Activated B cell treated with CpG ODN at 0.5 μM for 24 hours (primary cell): Measurements from ENCODE around the gene MSX1. TPM values are rescaled to one million over a fixed set of nuclear protein-coding genes. Genes with fewer than 3 reads are reported as not detected.

Source experiments
- ATAC-seq: fragments of 200-7000 bp; cut with Tn5 transposase; one replicate; pipeline ENCODE4 v1.10.0; 2021; ENCODE audit warnings: low read depth, mild to moderate bottlenecking, moderate library complexity
- CTCF ChIA-PET: fragments of 350-600 bp; sonication (Branson Sonifier 250); formaldehyde crosslinking; loops from one replicate; lab custom pipeline; 2021; ENCODE audit warnings: antibody characterized with exemption; lab: Charles Lee
- POLR2A ChIA-PET: fragments of 350-600 bp; sonication (Branson Sonifier 250); formaldehyde crosslinking; loops from one replicate; lab custom pipeline; 2021; ENCODE audit warnings: antibody characterized with exemption; lab: Charles Lee
- DNase-seq: peaks from one replicate; pipeline ENCODE4 v3.0.0; 2022
- H3K27ac Mint-ChIP-seq: one replicate; pipeline ENCODE4 v1.8.0; 2020; ENCODE audit warnings: mixed read lengths
- H3K27me3 Mint-ChIP-seq: one replicate; pipeline ENCODE4 v1.8.0; 2021; ENCODE audit warnings: mixed read lengths
- H3K36me3 Mint-ChIP-seq: one replicate; pipeline ENCODE4 v1.8.0; 2021; ENCODE audit warnings: low read depth, mixed read lengths
- H3K4me1 Mint-ChIP-seq: one replicate; pipeline ENCODE4 v1.8.0; 2021; ENCODE audit warnings: mixed read lengths
- H3K4me3 Mint-ChIP-seq: one replicate; pipeline ENCODE4 v1.8.0; 2020; ENCODE audit warnings: mild to moderate bottlenecking, mixed read lengths
- H3K9me3 Mint-ChIP-seq: one replicate; pipeline ENCODE4 v1.8.0; 2020; ENCODE audit warnings: mixed read lengths
- intact Hi-C: fragments of 100-400 bp; cut with micrococcal nuclease; formaldehyde crosslinking; loops from one replicate; pipeline ENCODE4 v1.15.1; 2024
- total RNA-seq: library from RNA; stranded (reverse); gene quantifications from 2 replicates; pipeline ENCODE4 v1.2.3, GENCODE V29; 2022
- TF ChIP-seq, protein P1 (sequence below): fragments of 200-600 bp; IDR thresholded peaks from one replicate; pipeline ENCODE4 v1.8.0; 2022; ENCODE audit warnings: antibody characterized with exemption, mild to moderate bottlenecking

The MSX1 gene
- total RNA-seq, result not detected in 2 replicates

DNA sequence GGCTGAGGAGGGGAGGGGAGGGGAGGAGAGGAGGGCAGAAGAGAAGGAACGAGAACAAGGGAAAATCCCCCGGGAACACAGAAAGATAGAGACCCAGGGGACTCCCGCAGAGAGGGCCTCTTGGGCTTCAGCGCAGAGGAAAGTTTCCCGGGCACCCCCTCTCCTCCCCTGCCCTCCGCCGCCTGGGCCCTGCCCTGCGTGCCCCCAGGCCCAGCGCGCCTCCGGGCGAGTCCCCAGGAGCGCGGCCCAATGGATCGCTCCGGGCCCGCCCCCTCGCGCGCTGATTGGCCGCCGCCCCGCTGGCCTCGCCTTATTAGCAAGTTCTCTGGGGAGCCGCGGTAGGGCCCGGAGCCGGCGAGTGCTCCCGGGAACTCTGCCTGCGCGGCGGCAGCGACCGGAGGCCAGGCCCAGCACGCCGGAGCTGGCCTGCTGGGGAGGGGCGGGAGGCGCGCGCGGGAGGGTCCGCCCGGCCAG lies at the start of gene MSX1:
Gene MSX1 (plus strand): TSS at position 341 of the 474 bp plus-strand sequence. CDS start 235 bp downstream, outside the sequence.
- ATAC-seq, result peak; percentile 78
- peaks cover 30% of the 10 kb centered on the region for H3K4me1 Mint-ChIP-seq

GRCh38 chr4:4810092-4810774 lies 49.2 kb upstream of the MSX1 start:
- no peaks in the 10 kb centered on the region for H3K36me3 Mint-ChIP-seq
- TF ChIP-seq, protein P1, sequence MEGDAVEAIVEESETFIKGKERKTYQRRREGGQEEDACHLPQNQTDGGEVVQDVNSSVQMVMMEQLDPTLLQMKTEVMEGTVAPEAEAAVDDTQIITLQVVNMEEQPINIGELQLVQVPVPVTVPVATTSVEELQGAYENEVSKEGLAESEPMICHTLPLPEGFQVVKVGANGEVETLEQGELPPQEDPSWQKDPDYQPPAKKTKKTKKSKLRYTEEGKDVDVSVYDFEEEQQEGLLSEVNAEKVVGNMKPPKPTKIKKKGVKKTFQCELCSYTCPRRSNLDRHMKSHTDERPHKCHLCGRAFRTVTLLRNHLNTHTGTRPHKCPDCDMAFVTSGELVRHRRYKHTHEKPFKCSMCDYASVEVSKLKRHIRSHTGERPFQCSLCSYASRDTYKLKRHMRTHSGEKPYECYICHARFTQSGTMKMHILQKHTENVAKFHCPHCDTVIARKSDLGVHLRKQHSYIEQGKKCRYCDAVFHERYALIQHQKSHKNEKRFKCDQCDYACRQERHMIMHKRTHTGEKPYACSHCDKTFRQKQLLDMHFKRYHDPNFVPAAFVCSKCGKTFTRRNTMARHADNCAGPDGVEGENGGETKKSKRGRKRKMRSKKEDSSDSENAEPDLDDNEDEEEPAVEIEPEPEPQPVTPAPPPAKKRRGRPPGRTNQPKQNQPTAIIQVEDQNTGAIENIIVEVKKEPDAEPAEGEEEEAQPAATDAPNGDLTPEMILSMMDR, result no peak
- H3K9me3 Mint-ChIP-seq, result peaks cover 8% of the 10 kb centered on the region
- H3K27ac Mint-ChIP-seq, result no peak overlapping the region
- CTCF ChIA-PET, result no interaction called here
- intact Hi-C loops, result no loop called here
- no peaks in the 10 kb centered on the region for H3K4me1 Mint-ChIP-seq
- peaks cover 12% of the 10 kb centered on the region for H3K27me3 Mint-ChIP-seq
- ATAC-seq (no peak), DNase-seq (no peak)
- no peak overlapping the region for H3K4me3 Mint-ChIP-seq
- POLR2A ChIA-PET, result no interaction called here

More for the DNA sequence above, at the start of gene MSX1:
- POLR2A ChIA-PET, result no interaction called here
- peak within 1 kb of the TSS; percentile 78 for H3K4me3 Mint-ChIP-seq
- intact Hi-C loops, result loop anchor here (2.0 to 10.0 kb wide), 2 partner anchors 85 to 285 kb away; no protein-coding TSS in a partner anchor
- H3K27ac Mint-ChIP-seq, result no peak within 1 kb of the TSS
- CTCF ChIA-PET, result no interaction called here
- peaks cover 59% of the 10 kb centered on the region for H3K27me3 Mint-ChIP-seq
- DNase-seq, result peak; percentile 48
- peaks cover 5% of the 10 kb centered on the region for H3K9me3 Mint-ChIP-seq
- TF ChIP-seq, protein P1, result no peak
- peaks cover 3% of the 10 kb centered on the region for H3K36me3 Mint-ChIP-seq

- no peaks in the 10 kb centered on the region for H3K4me1 Mint-ChIP-seq
- TF ChIP-seq, protein P1, result no peak
- POLR2A ChIA-PET, result no interaction called here
- H3K4me3 Mint-ChIP-seq, result no peak overlapping the region
- DNase-seq, result no peak
- CTCF ChIA-PET, result no interaction called here
- H3K9me3 Mint-ChIP-seq, result peaks cover 11% of the 10 kb centered on the region
- H3K36me3 Mint-ChIP-seq, result no peaks in the 10 kb centered on the region
- intact Hi-C loops, result no loop called here
- H3K27me3 Mint-ChIP-seq, result peaks cover 12% of the 10 kb centered on the region
- no peak overlapping the region for H3K27ac Mint-ChIP-seq
- no peak for ATAC-seq
Observed at GRCh38 chr4:4810778-4811177, 48.7 kb upstream of the MSX1 start.

DNA sequence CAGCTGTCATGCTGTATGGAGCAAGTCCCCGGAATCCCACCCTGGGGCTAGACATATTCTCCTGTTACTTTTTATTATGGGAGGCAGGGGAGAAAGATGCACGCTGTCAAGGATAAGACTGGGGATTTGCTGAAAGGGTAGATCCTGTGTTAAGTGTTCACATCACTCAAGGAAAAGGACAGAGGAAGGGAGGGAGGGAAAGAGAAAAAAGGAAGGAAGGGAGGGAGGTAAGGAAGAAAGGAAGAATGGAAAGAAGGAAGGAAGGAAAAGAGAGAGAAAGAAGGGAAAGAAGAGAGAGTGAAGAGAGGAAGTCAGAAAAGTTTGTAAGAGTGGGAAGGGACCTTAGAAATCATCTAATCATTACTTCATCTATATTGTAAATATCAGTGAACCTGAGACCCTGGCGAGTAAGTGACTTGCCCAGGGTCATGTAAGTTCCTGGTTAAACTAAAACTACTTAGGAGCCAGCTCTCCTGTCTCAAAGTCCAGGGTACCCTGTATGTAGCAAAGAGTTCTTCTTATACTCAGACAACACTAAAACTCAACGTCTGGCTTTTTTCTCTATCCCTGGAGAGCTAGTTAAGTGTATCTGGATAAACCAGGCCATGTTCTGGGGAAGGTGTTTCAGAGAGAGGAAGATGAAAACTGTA lies 47.2 kb upstream of the MSX1 start:
- Mint-ChIP-seq H3K4me3 (no peak overlapping the region), H3K36me3 (no peaks in the 10 kb centered on the region), H3K27ac (no peak overlapping the region), H3K27me3 (peaks cover 12% of the 10 kb centered on the region), H3K9me3 (peaks cover 20% of the 10 kb centered on the region), H3K4me1 (no peaks in the 10 kb centered on the region)
- TF ChIP-seq, protein P1, result no peak
- DNase-seq (no peak), ATAC-seq (no peak)
- CTCF ChIA-PET, result no interaction called here
- intact Hi-C loops, result no loop called here
- POLR2A ChIA-PET, result no interaction called here
